GM19372 (cell line): ENCODE measurements around the gene MAGI2.
"Not testable (repeated sequence)": the region's sequence is repeated elsewhere in the genome, so short reads cannot be mapped to it uniquely, and the experiment has no call there.

Experiments used
- ATAC-seq: cut with Tn5 transposase; IDR thresholded peaks from one replicate; pipeline ENCODE4 v1.9.1; 2021; ENCODE audit warnings: mild to moderate bottlenecking, low read depth, moderate library complexity; ENCODE audit not compliant: unreplicated experiment

Gene MAGI2

DNA sequence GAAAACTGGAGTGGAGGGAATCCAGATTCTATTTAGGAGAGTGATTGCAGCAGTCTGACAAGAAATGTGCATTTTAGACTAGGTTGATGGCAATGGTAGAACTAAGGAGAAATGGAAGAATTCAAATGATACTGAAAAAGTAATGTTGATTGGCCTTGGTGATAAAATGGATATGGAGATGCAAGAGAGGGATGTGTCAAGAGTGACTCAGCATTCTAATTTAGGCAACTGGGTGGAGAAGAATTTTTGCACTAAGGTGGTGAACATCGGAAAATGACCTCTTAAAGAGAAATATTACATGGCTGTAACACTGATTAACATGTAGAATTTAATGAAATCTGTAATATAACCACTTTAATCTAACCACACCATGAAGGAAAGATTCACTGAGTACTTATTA lies 848.3 kb downstream of the MAGI2 start:
- ATAC-seq, result no peak

GRCh38 chr7:78601728-78602127 lies 851.7 kb downstream of the MAGI2 start:
- ATAC-seq, result no peak

DNA sequence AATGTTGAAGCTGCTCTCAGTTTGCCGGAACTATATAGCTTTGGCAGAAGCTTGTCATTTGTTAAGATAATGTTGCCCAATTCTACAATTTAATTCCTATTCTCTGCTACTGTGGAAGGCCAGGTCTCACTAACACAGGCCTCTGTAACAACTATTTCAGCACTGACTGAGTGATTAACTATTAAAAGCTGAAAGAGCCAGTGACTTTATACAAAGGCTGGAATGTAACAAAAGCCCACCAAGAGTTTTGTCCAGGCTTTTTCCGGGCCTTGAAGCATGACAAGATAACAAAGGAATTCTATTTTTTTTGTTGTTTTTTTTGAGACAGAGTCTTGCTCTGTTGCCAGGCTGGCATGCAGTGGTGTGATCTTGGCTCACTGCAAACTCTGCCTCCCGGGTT lies 859.3 kb downstream of the MAGI2 start:
- no peak for ATAC-seq

- no peak for ATAC-seq
Measured at GRCh38 chr7:78588393-78588792, 865.1 kb downstream of the MAGI2 start.

DNA sequence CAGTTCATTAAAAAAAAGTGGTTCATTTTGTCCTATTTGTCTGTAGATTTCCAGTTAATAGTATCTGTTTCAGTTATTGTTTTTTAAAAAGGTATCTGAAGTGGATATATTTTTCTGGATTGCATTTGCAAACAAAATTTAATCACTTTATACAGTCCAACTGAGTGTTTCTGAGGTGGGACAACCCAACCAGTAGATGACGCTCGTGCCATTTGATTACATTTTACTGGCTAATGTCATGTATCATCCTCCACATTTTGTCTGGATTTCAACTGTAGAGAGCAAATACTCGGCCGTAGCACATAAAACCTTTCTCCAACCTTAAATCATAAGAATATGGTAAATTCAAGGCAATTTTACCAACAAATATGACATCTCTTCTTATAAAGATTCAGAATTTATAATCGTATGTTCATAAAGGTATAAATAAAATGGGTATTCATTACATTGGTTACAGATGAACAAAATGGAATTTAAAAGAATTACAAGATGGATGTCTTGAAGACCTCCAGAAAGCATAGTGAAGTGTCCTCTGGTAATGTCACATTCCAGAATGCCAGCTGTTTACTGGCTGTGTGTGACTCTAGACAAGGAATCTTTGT lies 865.9 kb downstream of the MAGI2 start:
- no peak for ATAC-seq

- ATAC-seq, result no peak
Measured at GRCh38 chr7:78585980-78586379, 867.5 kb downstream of the MAGI2 start.

DNA sequence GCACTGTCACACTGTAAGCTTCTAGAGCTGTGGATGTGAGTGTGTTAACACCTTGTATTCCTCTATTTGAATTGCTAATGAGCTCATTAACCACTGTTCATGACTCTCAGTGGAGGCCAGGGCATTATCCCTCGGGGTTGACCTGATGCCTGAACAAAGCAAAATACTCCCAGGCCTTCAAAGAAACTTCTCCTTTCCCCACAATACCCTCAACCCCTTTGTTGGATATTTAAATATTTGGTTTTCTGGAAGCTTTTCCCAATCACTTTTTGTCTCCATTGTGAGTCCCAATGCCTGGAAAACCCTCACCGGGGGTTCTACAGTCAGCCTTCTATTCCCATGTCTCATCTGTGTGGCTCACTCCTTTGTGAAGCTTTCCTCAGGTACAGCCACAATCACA lies 874.8 kb downstream of the MAGI2 start:
- no peak for ATAC-seq

- ATAC-seq, result not testable (repeated sequence)
Measured at GRCh38 chr7:78577174-78577952, 876.1 kb downstream of the MAGI2 start.

- no peak for ATAC-seq
Measured at GRCh38 chr7:78576236-78576635, 877.2 kb downstream of the MAGI2 start.

DNA sequence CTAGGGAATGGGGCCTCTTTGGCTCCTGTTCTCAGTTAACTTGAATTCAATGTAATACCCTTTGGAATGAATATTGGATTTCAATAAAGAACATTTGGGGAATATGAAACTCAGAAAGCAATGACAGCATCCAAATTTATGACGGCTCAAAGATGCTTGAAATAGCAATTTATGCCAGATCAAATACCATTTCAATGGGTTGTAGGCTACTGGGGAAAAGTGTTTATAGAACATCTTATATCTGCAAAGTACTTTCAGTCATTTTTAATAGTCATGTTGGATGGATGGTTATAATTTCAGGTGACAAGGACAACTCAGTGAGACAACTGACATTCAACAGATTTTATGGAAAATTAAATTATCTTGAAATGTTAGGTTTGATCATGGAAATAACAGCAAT lies 882.2 kb downstream of the MAGI2 start:
- ATAC-seq, result no peak

DNA sequence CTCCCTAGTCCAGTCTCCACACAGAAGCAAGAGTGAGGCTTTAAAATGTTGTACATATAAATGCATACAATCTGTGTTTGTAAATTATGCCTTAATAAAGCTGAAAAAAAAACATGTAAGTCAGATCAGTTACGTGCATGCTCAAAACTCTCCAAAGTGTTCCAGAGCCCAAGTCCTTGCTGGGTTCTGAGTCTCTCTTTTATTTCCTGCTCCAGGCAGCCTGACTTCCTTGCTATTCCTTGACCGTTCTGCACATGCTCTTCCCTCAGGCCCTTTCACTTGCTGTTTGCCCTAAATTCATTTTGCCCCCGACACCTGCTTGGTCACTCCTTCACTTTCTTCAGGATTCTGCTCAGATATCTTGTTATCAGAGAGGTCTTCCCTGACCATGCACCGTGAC lies 884.8 kb downstream of the MAGI2 start:
- no peak for ATAC-seq

DNA sequence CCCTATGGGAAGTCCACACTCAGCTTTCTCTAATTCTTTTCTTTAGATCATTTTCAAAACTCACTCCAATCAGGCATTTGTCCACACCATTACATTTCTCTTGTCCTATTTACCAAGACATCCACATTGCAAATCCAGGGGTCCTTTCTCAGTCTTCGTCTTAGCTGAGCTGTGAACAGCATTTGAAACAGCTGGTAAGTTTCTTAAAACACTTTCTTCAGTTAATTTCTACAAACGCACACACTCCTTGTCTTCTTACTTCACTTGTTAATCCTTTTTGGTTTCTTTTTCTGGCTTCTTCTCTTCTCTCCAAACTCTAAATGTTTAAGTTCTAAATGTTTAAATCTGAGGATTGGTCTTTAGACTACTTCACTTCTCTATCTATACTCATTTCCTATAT lies 885.6 kb downstream of the MAGI2 start:
- ATAC-seq, result no peak

DNA sequence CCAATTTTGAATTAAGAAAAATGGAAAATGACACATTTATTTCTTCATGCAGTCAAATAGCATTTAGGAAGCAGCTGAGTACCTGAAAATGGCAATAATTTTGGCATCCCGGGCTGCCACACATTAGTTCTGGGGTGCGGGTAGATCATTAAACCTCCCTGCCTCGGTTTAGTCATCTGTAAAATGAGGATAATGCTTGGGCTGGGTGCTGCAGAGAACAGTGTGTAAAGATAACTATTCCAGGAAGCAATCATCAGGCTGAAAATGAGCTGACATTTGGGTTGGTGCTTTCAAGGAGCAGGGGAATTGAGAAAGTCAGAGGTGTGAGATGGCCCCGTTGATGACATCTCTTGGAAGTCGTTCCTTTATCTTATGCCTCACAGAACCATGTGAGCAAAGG lies 887.7 kb downstream of the MAGI2 start:
- no peak for ATAC-seq

GRCh38 chr7:78563191-78563590 lies 890.3 kb downstream of the MAGI2 start:
- no peak for ATAC-seq

GRCh38 chr7:78562191-78562590 lies 891.3 kb downstream of the MAGI2 start:
- no peak for ATAC-seq

DNA sequence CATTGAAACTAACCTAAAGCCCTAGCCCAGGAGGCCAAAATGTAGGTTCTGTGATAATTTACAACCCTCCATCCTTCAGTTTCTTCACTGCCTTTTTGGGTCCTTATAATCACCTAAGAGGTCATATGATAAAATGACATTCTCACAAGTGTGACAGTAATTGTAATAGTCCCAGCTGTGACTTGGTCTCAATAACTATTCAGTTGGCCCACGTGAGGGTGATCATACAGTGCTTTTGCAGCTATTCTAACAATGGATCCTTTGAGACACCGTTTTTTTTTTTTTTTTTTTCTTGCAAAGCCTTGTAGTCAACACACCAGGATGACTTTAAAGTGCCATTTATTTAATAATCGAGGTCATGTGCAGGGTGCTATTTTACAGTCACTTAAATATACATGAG lies 894.9 kb downstream of the MAGI2 start:
- no peak for ATAC-seq

GRCh38 chr7:78543976-78544375 lies 909.5 kb downstream of the MAGI2 start:
- no peak for ATAC-seq

DNA sequence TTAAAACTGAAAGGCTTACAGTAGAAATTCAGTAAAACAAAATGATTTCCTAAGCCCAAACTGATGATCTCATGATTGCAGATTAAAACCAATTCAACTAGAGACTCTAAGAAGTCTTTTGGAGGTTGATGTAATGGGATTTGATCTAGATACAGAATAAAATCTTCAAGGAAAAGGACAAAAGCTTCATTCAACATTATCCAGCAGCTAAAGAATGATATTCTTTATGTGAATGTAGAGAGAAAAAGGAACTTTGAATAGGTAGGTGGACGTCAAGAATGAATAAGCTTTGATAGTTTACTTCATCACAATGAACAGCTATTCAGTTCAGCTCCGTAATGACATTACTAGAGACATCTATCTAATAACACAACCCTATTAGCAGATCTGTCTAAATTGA lies 910.5 kb downstream of the MAGI2 start:
- no peak for ATAC-seq

- ATAC-seq, result no peak
Measured at GRCh38 chr7:78542541-78542940, 910.9 kb downstream of the MAGI2 start.

DNA sequence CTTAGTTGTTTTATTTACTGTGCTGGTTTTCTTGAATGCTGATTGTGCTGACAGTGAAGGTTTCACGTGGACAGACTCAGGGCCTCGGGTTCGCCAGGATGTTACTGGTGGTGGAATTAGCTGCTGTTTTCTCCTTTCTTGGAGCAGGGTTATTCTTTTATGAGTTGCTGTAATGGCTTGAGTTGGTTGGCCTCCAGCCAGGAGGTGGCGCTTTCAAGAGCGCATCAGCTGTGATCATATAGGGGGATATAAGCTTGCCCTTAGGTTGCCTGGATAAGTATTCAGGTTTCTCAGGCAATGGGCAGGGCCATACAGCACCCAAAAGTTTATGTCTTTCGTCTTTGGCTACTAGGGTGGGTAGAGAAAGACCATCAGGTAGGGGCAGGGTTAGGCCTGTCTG lies 913.6 kb downstream of the MAGI2 start:
- ATAC-seq, result no peak

DNA sequence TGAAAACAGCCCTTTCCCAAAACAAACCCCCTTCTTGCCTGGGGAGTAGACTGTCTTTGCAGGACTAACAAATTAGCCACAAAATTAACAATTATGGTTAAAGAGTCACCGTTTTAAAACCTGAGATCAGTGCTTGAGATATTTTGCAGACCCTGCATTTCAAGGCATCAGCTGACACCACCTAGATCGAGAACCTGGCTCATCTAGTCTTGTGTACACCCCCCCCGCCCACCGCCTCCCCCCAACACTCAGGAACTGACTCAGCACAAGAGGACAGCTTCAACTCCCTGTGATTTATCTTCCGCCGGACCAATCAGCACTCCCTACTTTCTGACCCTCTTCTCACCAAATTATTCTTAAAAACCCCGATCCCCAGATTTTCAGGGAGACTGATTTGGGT lies 917.8 kb downstream of the MAGI2 start:
- no peak for ATAC-seq

DNA sequence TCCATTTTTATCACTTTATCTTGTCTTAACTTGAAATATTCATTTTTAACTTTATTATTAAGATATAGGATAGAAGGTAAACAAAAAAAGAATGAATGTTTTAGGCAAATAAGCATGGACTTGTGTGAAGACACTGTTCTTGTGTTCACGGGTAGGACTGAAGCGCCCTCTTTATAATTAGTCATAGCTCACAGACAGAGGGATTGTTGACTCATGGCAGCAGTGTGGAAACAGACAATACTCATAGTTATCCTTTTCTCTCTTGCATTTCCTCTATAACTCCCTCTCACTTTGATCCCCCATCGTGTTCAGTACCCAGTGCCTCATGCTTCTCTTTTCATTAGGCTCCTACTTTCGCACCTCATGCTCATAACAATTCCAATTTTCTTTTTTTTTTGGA lies 923.1 kb downstream of the MAGI2 start:
- no peak for ATAC-seq
